Measurements from ENCODE around the gene ACSL5. TPM values are rescaled to one million over a fixed set of nuclear protein-coding genes. Genes with fewer than 3 reads are reported as not detected.

The ACSL5 gene
- total RNA-seq, 1 experiment from 2014 or later = not detected

DNA sequence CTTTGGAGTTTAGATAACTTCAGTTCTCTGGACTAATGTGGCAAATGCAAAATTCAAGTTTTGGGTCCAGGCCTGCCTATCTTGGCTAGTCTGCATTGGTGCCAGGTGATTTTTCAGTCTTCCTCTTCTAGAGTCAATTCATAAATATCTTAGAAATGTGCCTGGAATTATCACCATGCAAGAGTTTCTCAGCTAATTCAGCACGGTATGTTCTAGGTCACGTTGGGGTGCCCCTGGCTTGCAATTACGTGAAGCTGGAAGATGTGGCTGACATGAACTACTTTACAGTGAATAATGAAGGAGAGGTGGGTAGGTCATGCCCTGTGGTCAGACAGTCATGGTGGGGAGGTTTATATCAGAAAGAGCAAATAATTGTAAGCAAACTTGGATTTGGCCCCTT, 47.8 kb downstream of the ACSL5 start:
- H4K8ac ChIP-seq (replicated peaks; ENCODE audit: insufficient read length, low read depth, low read length) = no peak overlapping the region
- no peak overlapping the region for H2BK5ac ChIP-seq (ENCODE audit: insufficient read length, low read length)
- H3K4me1 ChIP-seq (ENCODE audit: insufficient read depth, low read length) = no peaks in the 10 kb centered on the region
- H4K20me1 ChIP-seq (ENCODE audit: control insufficient read depth, insufficient read depth, insufficient read length) = no peaks in the 10 kb centered on the region
- H3K23ac ChIP-seq (ENCODE audit: insufficient read length, low read depth, low read length) = no peak overlapping the region
- H2BK120ac ChIP-seq (ENCODE audit: low read depth, low read length, poor library complexity, severe bottlenecking) = no peak overlapping the region
- no peak overlapping the region for H3K56ac ChIP-seq (ENCODE audit: insufficient read length, low read depth, low read length)
- TF ChIP-seq CTCF (conservative IDR thresholded peaks at IDR 0.05) = no peak
- Mint-ChIP-seq H3K9me3 (no peaks in the 10 kb centered on the region), H3K36me3 (ENCODE audit: insufficient read depth in 1 of 3, low read depth in 3 of 3) (no peaks in the 10 kb centered on the region), H3K4me1 (no peaks in the 10 kb centered on the region), H3K4me3 (no peak overlapping the region), H3K27ac (no peak overlapping the region), H3K27me3 (ENCODE audit: low read depth) (peaks cover 3% of the 10 kb centered on the region; the same call in 1 of the 2 replicates)
- no peak overlapping the region for H3K27ac ChIP-seq (ENCODE audit: insufficient read length, low read depth, low read length)
- no peak overlapping the region for H2BK15ac ChIP-seq (ENCODE audit: low read depth, low read length)
- no peak overlapping the region for H4K5ac ChIP-seq (ENCODE audit: insufficient read length, low read depth, low read length)
- no peak overlapping the region for H3K14ac ChIP-seq (ENCODE audit: insufficient read depth, low read length)
- no peak overlapping the region for H3K4me2 ChIP-seq (ENCODE audit: insufficient read depth, insufficient read length, low read length)
- H3K23me2 ChIP-seq (ENCODE audit: insufficient read length, low read depth, low read length, poor library complexity, severe bottlenecking) = no peaks in the 10 kb centered on the region
- H2BK12ac ChIP-seq (ENCODE audit: insufficient read length, low read depth, low read length) = no peak overlapping the region
- no peaks in the 10 kb centered on the region for H3K27me3 ChIP-seq (ENCODE audit: insufficient read depth, low read length)
- H3K18ac ChIP-seq (ENCODE audit: insufficient read length, low read depth, low read length) = no peak overlapping the region
- no peak overlapping the region for H4K91ac ChIP-seq (ENCODE audit: insufficient read length, low read depth, low read length)
- no CpG with 5 or more reads among the region's 3 CpGs for WGBS (ENCODE audit: extremely low coverage, insufficient read length, low lambda C conversion rate)
- no peaks in the 10 kb centered on the region for H3K79me1 ChIP-seq (ENCODE audit: insufficient read depth, low read depth, low read length, poor library complexity, severe bottlenecking)
- H3K9ac ChIP-seq (ENCODE audit: extremely low read depth, insufficient read length, low read length) = no peak overlapping the region
- no peak for DNase-seq
- no peak overlapping the region for H3T11ph ChIP-seq (ENCODE audit: low read length)
- H2BK20ac ChIP-seq (ENCODE audit: low read depth, low read length, poor library complexity, severe bottlenecking) = no peak overlapping the region
- no peak overlapping the region for H2AFZ ChIP-seq (ENCODE audit: low read length)
- H3K4ac ChIP-seq (ENCODE audit: low read depth, low read length) = no peak overlapping the region
- no peaks in the 10 kb centered on the region for H3K9me3 ChIP-seq (ENCODE audit: control insufficient read depth, low read depth, low read length)
- no peak overlapping the region for H2AK5ac ChIP-seq (ENCODE audit: insufficient read length, low read length)
- no peaks in the 10 kb centered on the region for H3K79me2 ChIP-seq (ENCODE audit: insufficient read depth, low read length)

Measured in H9 (cell line).